Retinal pigment epithelial cell (primary cell): Measurements from ENCODE around the gene HECTD1.
"Not testable (repeated sequence)": the region's sequence is repeated elsewhere in the genome, so short reads cannot be mapped to it uniquely, and the experiment has no call there.

Experiments
- DNase-seq: peaks from one replicate; pipeline ENCODE4 v3.0.0-alpha.2; 2010; ENCODE audit warnings: low read depth
- H3K4me3 ChIP-seq: 2 replicates; pipeline ENCODE4 v1.5.1; 2011; ENCODE audit warnings: mild to moderate bottlenecking, low read length, control low read depth, moderate library complexity
- CTCF ChIP-seq: conservative IDR thresholded peaks from 2 replicates; pipeline ENCODE4 v1.5.1; 2011; ENCODE audit warnings: low read depth, low read length, control low read depth, inconsistent platforms

HECTD1 gene

GRCh38 chr14:31190717-31191263, 16.8 kb downstream of the HECTD1 start:
- no peak for TF ChIP-seq CTCF
- H3K4me3 ChIP-seq, result no peak overlapping the region
- DNase-seq, result no peak

DNA sequence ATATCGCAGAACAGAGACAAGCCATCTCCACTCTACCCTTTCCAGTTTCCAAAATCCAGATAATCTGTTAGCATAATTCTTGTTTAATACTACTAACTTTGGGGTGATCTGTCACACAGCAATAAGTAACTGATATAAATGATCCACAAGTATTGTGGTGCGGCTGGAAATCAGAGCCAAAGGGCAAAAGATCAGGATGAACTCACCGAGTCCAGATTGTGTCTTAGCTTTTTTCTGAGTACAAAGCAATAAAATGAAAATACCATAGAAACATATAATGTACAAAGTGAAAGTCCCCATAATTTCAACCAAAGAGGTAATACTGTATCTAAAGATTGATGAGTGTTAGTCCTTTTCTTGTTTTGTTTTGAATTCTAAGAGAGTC, 17.4 kb downstream of the HECTD1 start:
- H3K4me3 ChIP-seq, result no peak overlapping the region
- no peak for DNase-seq
- TF ChIP-seq CTCF, result no peak

- H3K4me3 ChIP-seq, result no peak overlapping the region
- no peak for DNase-seq
- TF ChIP-seq CTCF, result no peak
These were observed 18.0 kb downstream of the HECTD1 start for GRCh38 chr14:31189346-31190218.

GRCh38 chr14:31188744-31189143, 18.8 kb downstream of the HECTD1 start:
- no peak for TF ChIP-seq CTCF
- no peak overlapping the region for H3K4me3 ChIP-seq
- DNase-seq, result no peak

DNA sequence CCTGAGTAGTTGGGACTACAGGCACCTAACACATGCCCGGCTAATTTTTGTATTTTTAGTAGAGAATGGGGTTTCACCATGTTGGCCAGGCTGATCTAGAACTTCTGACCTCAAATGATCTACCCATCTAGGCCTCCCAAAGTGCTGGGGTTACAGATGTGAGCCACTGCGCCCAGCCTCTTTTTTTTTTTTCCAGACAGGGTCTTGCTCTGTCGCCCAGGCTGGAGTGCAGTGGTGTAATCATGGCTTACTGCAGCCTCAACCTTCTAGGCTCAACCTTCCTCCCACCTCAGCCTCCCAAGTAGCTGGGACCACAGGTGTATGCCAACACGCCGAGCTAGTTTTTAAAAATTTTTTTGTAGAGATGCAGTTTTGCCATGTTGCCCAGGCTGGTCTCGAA, 25.6 kb downstream of the HECTD1 start:
- not testable (repeated sequence) for H3K4me3 ChIP-seq, DNase-seq

GRCh38 chr14:31181271-31181670, 26.3 kb downstream of the HECTD1 start:
- no peak for TF ChIP-seq CTCF
- no peak for DNase-seq
- no peak overlapping the region for H3K4me3 ChIP-seq

- no peak overlapping the region for H3K4me3 ChIP-seq
- DNase-seq, result no peak
- TF ChIP-seq CTCF, result no peak
These were observed 27.1 kb downstream of the HECTD1 start for GRCh38 chr14:31180299-31181051.
